Endothelial cell of umbilical vein (primary cell): ENCODE results near the gene CLIP4. TPM values are rescaled to one million over a fixed set of nuclear protein-coding genes. Genes with fewer than 3 reads are reported as not detected.

ENCODE experiments used
- BruUV-seq: library from RNA; stranded (reverse); fragments of 400-500 nt; replicated peaks from 2 replicates; lab custom pipeline; 2021; lab: Mats Ljungman, UMichigan
- CTCF ChIA-PET: fragments of 300-600, 350-600 bp; sonication (Branson Sonifier 250); formaldehyde crosslinking; loops from one replicate; lab custom pipeline; 2021; ENCODE audit warnings: antibody characterized with exemption, inconsistent platforms; lab: Charles Lee
- POLR2A ChIA-PET: fragments of 300-600, 350-600 bp; sonication (Branson Sonifier 250); formaldehyde crosslinking; loops from one replicate; lab custom pipeline; 2021; ENCODE audit warnings: antibody characterized with exemption, inconsistent platforms; lab: Charles Lee
- DNase-seq: peaks from one replicate; pipeline ENCODE4 v3.0.0-alpha.2; 2011; ENCODE audit warnings: low read depth, low spot score
- FAIRE-seq: peaks from 2 replicates; lab custom pipeline; 2011; peaks lifted over from hg19 to GRCh38; lab: Jason Lieb, UNC
- H2AFZ ChIP-seq: 2 replicates; pipeline ENCODE4 v1.6.0; 2012; ENCODE audit warnings: low read depth, low read length, control low read depth, inconsistent platforms
- H3K27ac ChIP-seq: 2 replicates; pipeline ENCODE4 v1.5.1; 2011; ENCODE audit warnings: low read depth, mild to moderate bottlenecking, control low read depth, low read length, moderate library complexity; ENCODE audit not compliant: insufficient read depth
- H3K27me3 ChIP-seq, 2 experiments: 2 replicates each; pipeline versions ENCODE4 v1.6.0 to v1.6.1; 2011; ENCODE audit warnings: low read length in 2 of 2, mixed read lengths in 1 of 2; ENCODE audit not compliant: control insufficient read depth in 2 of 2, insufficient read depth in 2 of 2
- H3K36me3 ChIP-seq, 2 experiments: 2 replicates in 1 of 2; 3 replicates in 1 of 2; pipeline ENCODE4 v1.5.1; 2011; ENCODE audit warnings: low read length in 2 of 2, mild to moderate bottlenecking in 1 of 2, moderate library complexity in 1 of 2; ENCODE audit not compliant: control insufficient read depth in 2 of 2, insufficient read depth in 2 of 2; ENCODE audit errors: extremely low read depth in 1 of 2
- H3K4me1 ChIP-seq: 3 replicates; pipeline ENCODE4 v1.5.1; 2011; ENCODE audit warnings: mild to moderate bottlenecking, low read length; ENCODE audit not compliant: control insufficient read depth, insufficient read depth; ENCODE audit errors: extremely low read depth
- H3K4me2 ChIP-seq: 2 replicates; pipeline ENCODE4 v1.6.1; 2011; ENCODE audit warnings: low read length, control low read depth, mixed read lengths; ENCODE audit not compliant: insufficient read depth
- H3K4me3 ChIP-seq, 3 experiments: fragments of 200-600 bp in 1 of 3; sonication (generic), shearing (Covaris generic) in 1 of 3; replicated peaks in 1 of 3; 2 replicates each; pipeline ENCODE4 v1.5.1; 2011 to 2016; ENCODE audit warnings: control low read depth in 3 of 3, low read length in 3 of 3, mild to moderate bottlenecking in 2 of 3, inconsistent platforms in 1 of 3, low read depth in 1 of 3, moderate library complexity in 1 of 3; ENCODE audit not compliant: insufficient read depth in 1 of 3
- H3K79me2 ChIP-seq: 2 replicates; pipeline ENCODE4 v1.6.0; 2012; ENCODE audit warnings: low read length, inconsistent platforms; ENCODE audit not compliant: control insufficient read depth, insufficient read depth
- H3K9ac ChIP-seq: replicated peaks from 2 replicates; pipeline ENCODE3; 2011; ENCODE audit warnings: low read length, control low read depth; ENCODE audit not compliant: insufficient read depth; ENCODE audit errors: extremely low read depth
- H3K9me1 ChIP-seq: replicated peaks from 3 replicates; pipeline ENCODE4 v1.6.0; 2011; ENCODE audit warnings: mild to moderate bottlenecking, low read length; ENCODE audit not compliant: control insufficient read depth, insufficient read depth; ENCODE audit errors: extremely low read depth
- H3K9me3 ChIP-seq: replicated peaks from 2 replicates; pipeline ENCODE4 v1.5.1; 2012; ENCODE audit warnings: low read length, inconsistent platforms; ENCODE audit not compliant: control insufficient read depth, insufficient read depth
- H4K20me1 ChIP-seq: replicated peaks from 2 replicates; pipeline ENCODE3; 2011; ENCODE audit warnings: mild to moderate bottlenecking, low read length; ENCODE audit not compliant: control insufficient read depth, insufficient read depth; ENCODE audit errors: extremely low read depth
- EZH2 ChIP-seq: IDR thresholded peaks from 2 replicates; pipeline ENCODE4 v1.6.1; 2012; ENCODE audit warnings: borderline replicate concordance, low read depth, mild to moderate bottlenecking, moderate library complexity, low read length, inconsistent platforms; ENCODE audit not compliant: severe bottlenecking
- FOS ChIP-seq: IDR thresholded peaks from 2 replicates; pipeline ENCODE4 v1.6.1; 2011; ENCODE audit warnings: mild to moderate bottlenecking, low read length, moderate library complexity, borderline replicate concordance; ENCODE audit not compliant: insufficient read depth
- GATA2 ChIP-seq: IDR thresholded peaks from 2 replicates; pipeline ENCODE4 v1.7.0; 2011; ENCODE audit warnings: low read depth, mild to moderate bottlenecking, moderate library complexity, mixed read lengths, low read length; ENCODE audit not compliant: insufficient read length, insufficient read depth
- JUN ChIP-seq: IDR thresholded peaks from 2 replicates; pipeline ENCODE4 v1.6.1; 2011; ENCODE audit warnings: borderline replicate concordance, low read depth; ENCODE audit not compliant: insufficient read length, insufficient read depth
- MYC ChIP-seq: IDR thresholded peaks from one replicate; pipeline ENCODE4 v1.6.1; 2011; ENCODE audit warnings: mild to moderate bottlenecking, low read depth, low read length
- POLR2A ChIP-seq: IDR thresholded peaks from 2 replicates; pipeline ENCODE4 v1.6.1; 2012; ENCODE audit warnings: low read depth, mild to moderate bottlenecking, control low read depth, low read length
- POLR2AphosphoS5 ChIP-seq: IDR thresholded peaks from 2 replicates; pipeline ENCODE4 v1.6.1; 2012; ENCODE audit warnings: low read depth, mild to moderate bottlenecking, control low read depth, low read length, moderate library complexity; ENCODE audit not compliant: insufficient read depth
- dilution Hi-C: fragments of 300-500 bp; cut with MboI; formaldehyde crosslinking; loops from one replicate; pipeline ENCODE4 v1.15.0; 2019; ENCODE audit warnings: low sequenced_read_pairs; ENCODE audit not compliant: extremely low pct_ligation_motif_present
- intact Hi-C: fragments of 100-400 bp; cut with micrococcal nuclease; formaldehyde crosslinking; loops from one replicate; pipeline ENCODE4 v1.10.0; 2022
- polyA plus RNA-seq, 4 experiments: library from polyadenylated mRNA; depleted of rRNA in 3 of 4; stranded (reverse) in 3 of 4; unstranded in 1 of 4; fragments of >200 nt; gene quantifications; 2 replicates each; pipeline versions ENCODE4 v1.2.1 to v1.2.3, GENCODE V29; 2011 to 2012; ENCODE audit warnings: missing spikeins in 1 of 4
- total RNA-seq: library from RNA; stranded (reverse); gene quantifications from 2 replicates; pipeline ENCODE4 v1.2.3, GENCODE V29; 2021
- TF ChIP-seq, protein P1 (sequence below), 2 donors: IDR thresholded peaks; 1 replicate in 1 of 2; 2 replicates in 1 of 2; pipeline ENCODE4 v1.5.1; 2011; ENCODE audit warnings: low read length in 2 of 2, mild to moderate bottlenecking in 2 of 2, moderate library complexity in 2 of 2, control low read depth in 1 of 2, inconsistent platforms in 1 of 2, low read depth in 1 of 2; ENCODE audit not compliant: insufficient read depth in 1 of 2; ENCODE audit errors: extremely low read depth in 1 of 2
- TF ChIP-seq, protein P2 (sequence below): IDR thresholded peaks from 2 replicates; pipeline ENCODE4 v1.6.1; 2011; ENCODE audit not compliant: insufficient read depth, insufficient read length

CLIP4 gene
- total and polyA plus RNA-seq, 2 donors (not counting 3 experiments of a cell fraction or from before 2014, with no cell fraction given) = 9.2 to 24.0 TPM

DNA sequence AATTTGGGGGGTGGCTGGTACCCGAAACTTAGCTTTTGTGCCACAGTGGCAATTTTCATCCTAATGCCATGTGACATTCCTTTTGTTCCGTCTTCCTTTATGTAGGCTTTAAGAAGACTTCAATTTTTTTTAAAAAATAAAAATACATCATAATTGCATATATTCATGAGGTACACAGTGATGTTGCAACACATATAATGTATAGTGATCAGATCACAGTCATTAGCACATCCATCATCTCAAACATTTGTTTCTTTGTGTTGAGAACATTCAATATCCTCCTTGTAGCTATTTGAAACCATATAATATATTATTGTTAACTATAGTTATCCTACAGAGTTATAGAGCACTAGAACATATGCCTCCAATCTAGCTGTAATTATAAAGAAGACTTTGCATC, 6.0 kb upstream of the CLIP4 start:
- CTCF ChIA-PET = interaction anchor here (1.6 to 1.7 kb wide), 2 partner anchors 9 to 21 kb away, joined by 4 to 6 read pairs; no protein-coding TSS in a partner anchor
- dilution Hi-C loops = no loop called here

More for the DNA sequence above, 6.0 kb upstream of the CLIP4 start:
- no peaks in the 10 kb centered on the region for H3K36me3 ChIP-seq
- no TSS peak for BruUV-seq
- no peaks in the 10 kb centered on the region for H3K9me3 ChIP-seq
- intact Hi-C loops = no loop called here
- no peak overlapping the region for H3K4me3 ChIP-seq
- FAIRE-seq (no peak), DNase-seq (no peak)
- no peaks in the 10 kb centered on the region for H3K27me3 ChIP-seq
- no peaks in the 10 kb centered on the region for H3K9me1 ChIP-seq
- POLR2A ChIA-PET = no interaction called here
- no peaks in the 10 kb centered on the region for H3K79me2 ChIP-seq
- H4K20me1 ChIP-seq = no peaks in the 10 kb centered on the region
- TF ChIP-seq EZH2 (no peak), GATA2 (no peak), POLR2A (no peak), FOS (no peak), MYC (no peak), JUN (no peak), POLR2AphosphoS5 (no peak)
- TF ChIP-seq, protein P1, sequence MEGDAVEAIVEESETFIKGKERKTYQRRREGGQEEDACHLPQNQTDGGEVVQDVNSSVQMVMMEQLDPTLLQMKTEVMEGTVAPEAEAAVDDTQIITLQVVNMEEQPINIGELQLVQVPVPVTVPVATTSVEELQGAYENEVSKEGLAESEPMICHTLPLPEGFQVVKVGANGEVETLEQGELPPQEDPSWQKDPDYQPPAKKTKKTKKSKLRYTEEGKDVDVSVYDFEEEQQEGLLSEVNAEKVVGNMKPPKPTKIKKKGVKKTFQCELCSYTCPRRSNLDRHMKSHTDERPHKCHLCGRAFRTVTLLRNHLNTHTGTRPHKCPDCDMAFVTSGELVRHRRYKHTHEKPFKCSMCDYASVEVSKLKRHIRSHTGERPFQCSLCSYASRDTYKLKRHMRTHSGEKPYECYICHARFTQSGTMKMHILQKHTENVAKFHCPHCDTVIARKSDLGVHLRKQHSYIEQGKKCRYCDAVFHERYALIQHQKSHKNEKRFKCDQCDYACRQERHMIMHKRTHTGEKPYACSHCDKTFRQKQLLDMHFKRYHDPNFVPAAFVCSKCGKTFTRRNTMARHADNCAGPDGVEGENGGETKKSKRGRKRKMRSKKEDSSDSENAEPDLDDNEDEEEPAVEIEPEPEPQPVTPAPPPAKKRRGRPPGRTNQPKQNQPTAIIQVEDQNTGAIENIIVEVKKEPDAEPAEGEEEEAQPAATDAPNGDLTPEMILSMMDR (IDR thresholded peaks at IDR 0.05; ENCODE audit: extremely low read depth in 1 of 2, insufficient read depth in 1 of 2, low read depth in 1 of 2, low read length in 2 of 2) = no peak
- TF ChIP-seq, protein P2, sequence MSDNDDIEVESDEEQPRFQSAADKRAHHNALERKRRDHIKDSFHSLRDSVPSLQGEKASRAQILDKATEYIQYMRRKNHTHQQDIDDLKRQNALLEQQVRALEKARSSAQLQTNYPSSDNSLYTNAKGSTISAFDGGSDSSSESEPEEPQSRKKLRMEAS = no peak
- no peak overlapping the region for H3K9ac ChIP-seq
- no peaks in the 10 kb centered on the region for H3K4me1 ChIP-seq
- no peak overlapping the region for H3K27ac ChIP-seq
- H3K4me2 ChIP-seq = no peak overlapping the region
- no peak overlapping the region for H2AFZ ChIP-seq
